Stimulated activated CD4-positive, alpha-beta T cell treated with anti-CD3 and anti-CD28 coated beads, Interleukin-15, amount 100 ng/mL, for 24 hours (primary cell): ENCODE results near the gene TSPOAP1.
A peak's percentile ranks its signal among the peaks of the same experiment; 100 is the strongest.

ENCODE experiments used
- DNase-seq: peaks from one replicate; pipeline ENCODE4 v3.0.0-alpha.2; 2020

TSPOAP1 gene

GRCh38 chr17:58316260-58316960 is 12.2 kb downstream of the TSPOAP1 start:
- no peak for DNase-seq

DNA sequence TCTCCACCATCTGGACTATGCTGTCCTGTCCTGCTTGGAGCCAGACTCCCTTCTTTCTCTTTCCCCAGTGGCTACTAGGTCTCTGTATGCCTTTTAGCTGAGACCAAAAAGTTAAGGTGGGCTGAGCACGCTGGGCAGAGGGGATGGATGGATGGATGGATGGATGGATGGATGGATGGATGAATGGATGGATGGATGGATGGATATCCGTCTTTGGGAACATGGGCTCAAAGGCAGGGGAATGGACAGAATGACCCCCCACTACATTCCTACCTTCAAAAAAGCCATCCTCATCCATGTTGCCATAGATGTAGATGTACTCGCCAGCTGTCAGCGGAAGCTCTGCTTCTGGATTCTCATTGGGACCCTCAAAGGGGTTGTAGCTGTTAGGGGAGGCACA is 12.8 kb downstream of the TSPOAP1 start:
- DNase-seq = no peak

- no peak for DNase-seq
Observed at GRCh38 chr17:58315281-58315711, 13.3 kb downstream of the TSPOAP1 start.

GRCh38 chr17:58314706-58315015 is 13.9 kb downstream of the TSPOAP1 start:
- no peak for DNase-seq

DNA sequence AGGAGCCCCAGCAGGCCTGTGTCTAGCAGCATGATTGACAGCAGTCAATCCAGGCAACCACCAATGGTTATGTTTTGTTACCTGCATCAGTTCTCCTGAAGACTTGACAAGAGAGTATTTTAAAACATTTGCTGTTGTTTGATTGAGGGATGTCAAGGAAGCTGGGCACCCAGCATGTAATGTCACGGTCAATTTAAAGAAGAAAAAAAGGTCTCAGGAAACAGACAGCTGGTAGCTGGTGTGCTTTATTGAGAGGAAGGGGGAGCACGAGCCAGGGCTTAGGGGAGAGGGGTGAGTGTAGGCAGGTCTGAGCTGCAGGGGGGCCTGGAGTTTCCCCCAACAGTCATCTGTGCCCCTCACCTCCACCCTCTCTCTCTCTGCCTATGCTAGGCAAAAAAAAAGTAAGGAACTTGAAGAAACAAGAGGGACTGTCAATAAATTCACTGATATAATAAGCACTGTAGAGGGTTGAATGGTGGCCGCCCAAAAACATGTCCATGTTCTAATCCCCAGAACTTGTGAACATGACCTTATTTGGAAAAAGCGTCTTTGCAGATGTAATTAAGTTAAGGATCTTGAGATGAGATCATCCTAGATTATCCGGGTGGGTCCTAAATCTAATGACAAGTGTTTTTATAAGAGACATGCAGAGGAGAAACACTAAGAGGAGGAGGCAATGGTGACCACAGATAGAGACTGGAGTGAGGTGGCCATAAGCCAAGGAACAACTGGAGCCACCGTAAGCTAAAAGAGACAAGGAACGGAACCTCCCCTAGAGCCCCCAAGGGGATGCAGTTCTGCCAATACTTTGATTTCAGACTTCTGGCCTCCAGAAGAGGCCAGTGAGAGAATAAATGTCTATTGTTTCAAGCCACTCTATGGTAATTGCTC is 14.5 kb downstream of the TSPOAP1 start:
- DNase-seq = no peak

GRCh38 chr17:58312829-58313228 is 15.8 kb downstream of the TSPOAP1 start:
- no peak for DNase-seq

DNA sequence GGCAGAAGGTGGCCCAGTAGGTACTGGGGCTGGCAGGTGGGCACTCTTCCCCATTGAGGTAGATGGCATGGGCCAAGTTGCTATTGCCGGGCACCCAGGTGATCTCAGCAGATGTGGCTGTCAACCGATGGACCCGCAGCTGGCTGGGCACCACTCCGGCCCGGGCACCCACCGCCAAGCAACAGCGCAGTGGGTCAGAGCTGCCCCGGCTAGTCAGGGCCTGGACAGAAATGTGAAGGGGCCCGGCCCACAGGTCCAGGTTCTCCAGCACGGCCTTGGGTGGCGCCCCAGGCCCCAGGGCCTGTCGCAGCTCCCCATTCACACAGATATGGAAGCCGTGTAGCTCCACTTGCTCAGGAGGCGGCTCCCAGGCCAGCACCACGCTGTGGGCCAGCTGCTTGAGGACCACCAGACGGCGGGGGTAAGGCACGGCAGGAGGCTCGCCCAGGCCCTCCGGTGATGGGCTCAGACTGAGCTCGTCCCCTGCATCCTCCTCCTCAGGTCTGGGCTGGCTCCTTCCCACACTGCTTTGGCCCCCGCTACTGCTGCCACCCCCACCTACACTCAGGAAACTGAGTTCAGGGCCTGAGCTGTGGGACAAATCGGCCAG is 16.5 kb downstream of the TSPOAP1 start:
- DNase-seq = no peak

- DNase-seq = no peak
Observed at GRCh38 chr17:58311429-58311894, 17.1 kb downstream of the TSPOAP1 start.

DNA sequence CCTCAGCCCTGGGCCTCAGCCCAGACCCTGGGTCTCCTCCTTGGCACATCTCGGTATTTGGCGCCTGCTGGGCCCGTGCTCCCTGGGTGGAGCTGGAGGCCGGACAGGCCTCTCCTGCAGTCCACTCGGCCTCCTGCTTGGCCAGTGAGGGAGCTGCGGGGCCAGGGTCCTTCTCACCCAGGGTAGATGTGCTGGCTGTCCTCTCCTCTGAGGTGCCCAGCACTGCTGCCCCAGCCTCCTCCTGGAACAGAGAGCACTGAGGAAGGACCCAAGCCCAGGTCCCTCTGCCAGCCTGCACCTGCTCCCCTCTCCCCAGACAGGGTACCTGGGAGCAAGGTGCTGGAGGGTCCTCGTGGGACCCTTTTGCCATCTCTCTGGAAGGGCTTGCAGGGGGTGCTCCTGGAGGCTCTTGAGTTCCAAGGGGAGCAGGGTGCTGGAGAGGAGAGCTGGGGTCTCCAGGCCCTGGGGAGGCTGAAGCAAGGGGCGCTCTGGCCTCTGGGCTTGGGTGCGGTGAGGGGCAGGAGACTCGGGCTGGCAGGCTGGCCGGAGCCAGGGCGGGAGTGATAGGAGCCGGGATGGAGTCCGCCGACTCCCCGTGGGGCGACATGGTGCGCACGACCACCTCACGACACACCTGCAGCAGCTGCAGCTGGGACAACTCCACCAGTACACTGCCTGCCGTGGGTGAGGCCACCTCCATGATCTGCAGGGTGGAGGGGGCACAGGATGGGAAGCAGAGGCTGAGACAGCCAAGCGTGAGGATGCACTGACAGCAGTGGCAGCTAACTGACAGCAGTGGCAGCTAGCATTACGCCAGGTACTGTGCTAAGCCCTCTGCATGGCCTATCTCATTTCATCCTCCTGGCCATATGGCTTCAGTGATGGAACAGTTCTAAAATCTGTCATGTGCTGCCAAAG is 17.8 kb downstream of the TSPOAP1 start:
- no peak for DNase-seq

DNA sequence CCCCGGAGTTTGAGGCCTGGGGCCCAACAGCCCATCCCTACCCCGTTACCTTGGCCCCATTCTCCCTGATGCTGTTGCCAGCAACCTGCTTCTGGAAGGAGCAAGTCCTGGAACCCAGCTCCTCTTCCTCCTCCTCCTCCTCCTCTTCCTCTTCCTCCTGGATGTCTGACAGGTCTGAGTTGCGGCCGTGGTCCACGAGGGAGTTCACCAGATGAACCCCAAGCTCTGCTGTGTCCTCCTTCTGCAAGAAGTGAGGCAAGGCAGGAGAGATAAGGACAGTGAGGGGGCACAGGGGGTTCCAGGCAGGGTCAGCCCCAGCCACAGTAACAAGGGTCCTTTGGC is 18.7 kb downstream of the TSPOAP1 start:
- DNase-seq = no peak

DNA sequence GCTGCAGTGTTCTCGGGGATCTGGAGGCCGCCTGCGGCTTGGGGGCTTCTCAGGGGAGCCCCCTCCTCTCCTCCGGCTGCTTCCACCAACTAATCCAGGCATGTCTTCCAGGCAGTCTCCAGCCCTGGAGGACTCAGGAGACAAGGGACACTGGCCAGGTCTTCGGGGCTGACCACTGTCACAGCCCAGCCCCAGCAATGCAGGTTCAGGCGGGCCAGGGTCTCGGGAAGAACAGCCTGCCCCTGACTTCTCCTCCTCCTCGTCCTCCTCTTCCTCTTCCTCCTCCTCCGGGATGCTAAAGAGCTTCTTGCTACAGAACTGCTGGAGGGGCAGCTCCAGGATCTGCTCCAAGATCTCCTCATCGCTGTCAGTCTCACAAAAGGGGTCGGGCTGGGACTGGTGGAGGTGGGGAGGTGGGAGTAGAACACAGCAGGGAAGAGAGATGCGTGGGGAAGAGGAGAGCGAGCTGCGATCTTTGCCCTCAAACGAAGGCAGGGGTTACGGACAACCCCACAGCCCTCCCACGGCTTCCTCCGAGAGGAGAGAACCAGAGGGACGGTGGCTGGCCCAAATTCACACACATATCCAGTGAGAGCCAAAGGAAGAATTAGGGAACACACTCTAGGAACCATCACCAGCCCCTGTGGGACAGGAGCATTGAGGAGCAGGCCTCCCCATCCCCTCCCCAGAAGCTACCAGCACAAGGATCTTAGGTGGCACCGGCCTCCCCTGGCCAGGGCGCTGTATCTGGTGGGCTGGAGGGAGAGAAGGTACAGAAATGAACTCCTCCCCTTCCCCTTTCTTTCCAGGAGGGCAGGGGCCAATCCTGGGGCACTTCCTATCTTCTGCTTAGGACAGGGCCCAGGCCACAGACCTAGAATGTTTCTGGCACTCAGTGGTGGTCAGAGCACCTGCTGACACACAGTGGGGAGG is 19.3 kb downstream of the TSPOAP1 start:
- no peak for DNase-seq

DNA sequence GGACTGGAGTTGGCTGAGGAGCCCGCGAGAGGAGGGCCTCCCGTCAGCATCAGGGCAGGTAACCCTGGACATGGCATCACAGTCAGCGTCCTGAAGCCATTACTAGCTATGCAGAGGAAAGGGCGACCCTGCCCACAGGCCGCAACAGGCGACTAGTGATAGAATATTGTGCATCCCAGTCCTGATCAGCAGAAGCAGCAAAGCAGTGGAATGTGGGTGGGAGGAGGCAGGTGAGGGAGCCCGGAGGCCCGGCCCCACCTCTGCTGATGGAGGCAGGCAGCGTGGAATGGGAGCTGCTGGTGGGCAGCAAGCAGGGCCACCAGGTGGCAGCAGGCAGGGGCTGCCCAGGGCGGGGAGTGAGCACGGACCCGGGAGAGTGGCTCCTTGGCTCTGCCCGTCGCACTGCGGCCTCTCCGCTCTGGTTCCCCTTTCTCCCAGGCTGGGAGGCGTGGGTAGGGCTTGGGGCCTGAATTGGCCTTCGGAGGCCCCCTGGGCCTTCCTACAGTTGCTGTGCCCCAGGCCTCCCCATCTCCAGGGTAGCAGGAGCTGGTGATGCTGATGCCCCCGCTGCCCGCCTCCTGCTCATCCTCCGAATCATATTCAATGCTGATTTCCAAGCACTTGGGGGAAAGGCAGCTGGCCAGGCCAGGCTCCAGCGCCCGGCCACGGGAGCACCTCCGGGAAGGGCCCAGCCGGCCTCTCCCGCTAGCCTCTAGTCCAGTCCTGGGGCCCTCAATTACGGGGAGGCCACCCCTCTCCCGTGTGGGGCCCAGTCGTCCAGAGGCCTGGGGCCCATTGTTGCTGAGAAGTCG is 20.2 kb downstream of the TSPOAP1 start:
- no peak for DNase-seq

DNA sequence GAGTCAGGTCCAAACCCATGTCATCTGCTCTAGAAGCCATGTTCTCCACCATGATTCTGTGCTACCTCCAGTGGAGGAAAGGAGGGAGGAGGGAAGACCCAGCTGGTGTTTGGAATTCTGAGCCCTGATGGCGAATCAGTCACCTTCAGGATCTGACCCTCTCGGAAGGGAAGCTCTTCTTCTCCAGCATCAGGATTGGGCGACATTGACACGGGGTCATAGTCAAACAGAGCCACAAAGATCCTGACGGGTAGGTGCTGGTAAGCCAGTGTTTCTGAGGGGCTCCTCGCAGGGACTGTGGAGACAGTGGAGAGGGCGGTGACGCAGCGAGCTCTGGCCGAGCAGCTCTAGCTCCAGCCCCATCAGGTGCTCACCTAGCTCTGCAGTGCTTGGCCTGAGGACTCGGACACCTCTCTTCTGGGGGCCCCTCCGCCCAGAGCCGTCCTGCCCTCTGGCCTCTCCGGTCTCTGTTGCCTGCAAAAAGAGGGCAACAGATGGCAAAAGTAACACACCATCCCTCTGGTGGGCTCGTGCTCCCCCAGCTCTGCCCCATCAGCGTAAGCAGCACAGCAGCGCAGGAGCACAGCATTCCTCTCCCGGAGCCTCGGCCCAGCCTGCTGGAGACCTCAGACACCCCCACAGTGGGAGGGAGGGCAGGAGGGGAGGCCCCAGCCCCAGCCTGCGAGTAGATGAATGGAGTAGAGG is 21.0 kb downstream of the TSPOAP1 start:
- DNase-seq = no peak

- DNase-seq = no peak
Observed at GRCh38 chr17:58306131-58306951, 22.3 kb downstream of the TSPOAP1 start.

GRCh38 chr17:58305626-58306025 is 23.0 kb downstream of the TSPOAP1 start:
- no peak for DNase-seq

DNA sequence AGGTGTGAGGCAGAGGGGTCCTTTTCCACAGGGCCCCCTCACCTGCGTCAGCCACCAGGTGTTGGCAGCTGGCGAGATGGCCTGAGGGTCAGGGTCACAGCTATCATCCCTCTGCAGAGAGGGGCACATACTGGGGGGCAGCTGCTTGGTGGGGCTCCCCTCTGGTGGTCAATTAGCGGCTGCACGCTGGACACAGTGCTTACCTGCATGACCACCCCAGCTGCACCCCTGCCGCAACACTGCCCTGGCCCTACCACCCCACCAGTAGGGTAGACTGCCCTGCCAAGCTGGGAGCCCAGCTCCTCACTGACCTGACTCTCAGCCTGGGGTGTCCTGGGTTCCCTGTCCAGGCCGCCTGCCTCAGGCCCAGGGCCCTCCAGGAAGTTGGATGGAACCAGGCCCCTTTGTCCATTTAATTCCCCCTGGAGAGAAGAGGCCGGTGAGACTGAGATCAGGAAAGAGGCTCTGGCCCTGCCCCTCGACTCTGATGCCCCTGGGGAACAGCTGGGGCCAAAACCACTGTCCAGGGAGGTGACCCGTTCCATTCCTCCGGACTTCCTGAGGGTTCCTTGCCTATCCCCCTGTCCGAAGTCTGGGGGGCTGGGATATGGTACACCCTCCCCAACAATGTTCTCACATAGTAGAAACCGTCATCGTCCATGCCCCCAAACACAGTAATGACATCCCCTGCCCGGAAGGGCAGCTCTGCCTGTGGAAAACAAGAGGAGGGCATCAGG is 23.7 kb downstream of the TSPOAP1 start:
- DNase-seq = no peak

DNA sequence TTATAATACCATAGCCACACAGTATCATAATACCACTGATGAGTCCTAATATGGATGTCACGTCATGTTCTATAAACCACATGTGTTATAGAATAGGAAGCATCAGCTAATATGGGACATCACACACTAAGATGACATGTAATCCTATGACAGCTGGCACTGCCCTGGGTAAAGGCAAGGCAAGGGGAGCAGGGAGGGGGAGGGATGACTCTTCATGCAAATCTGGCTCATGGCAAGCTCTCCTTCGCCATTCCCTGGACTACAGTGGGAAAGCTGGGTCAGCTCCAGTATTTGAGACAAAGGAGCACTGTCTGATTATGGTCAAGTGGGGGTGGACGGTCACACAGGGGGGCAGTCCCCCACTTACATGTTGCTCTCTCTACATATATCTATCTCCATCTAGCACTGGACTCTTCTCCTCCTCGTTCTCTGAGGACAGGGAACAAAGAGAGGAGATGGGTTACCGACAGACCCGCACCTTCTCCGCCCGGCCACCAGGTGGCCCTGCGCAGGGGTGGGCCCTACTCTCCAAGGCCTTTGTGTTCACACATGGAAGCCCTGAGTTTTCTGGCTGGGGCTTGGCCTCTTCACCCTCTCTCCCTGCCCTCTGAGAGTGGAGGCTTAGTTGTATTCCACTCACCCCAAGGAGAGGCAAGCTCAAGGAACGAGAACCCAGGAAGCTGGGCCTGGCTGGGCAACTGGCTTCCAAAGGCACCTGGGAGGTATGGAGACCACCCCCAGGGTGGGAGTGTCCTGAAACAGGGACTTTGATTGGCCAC is 24.4 kb downstream of the TSPOAP1 start:
- DNase-seq = peak; percentile 74
